Ovary (tissue), 9 donors: Measurements from ENCODE around the gene ADISSP. TPM values are rescaled to one million over a fixed set of nuclear protein-coding genes. Genes with fewer than 3 reads are reported as not detected.

Source experiments
- DNase-seq, 5 donors: peaks; one replicate each; pipeline ENCODE4 v3.0.0-alpha.2; 2019 to 2020
- H3K27ac ChIP-seq, 2 donors: fragments of 200-600 bp; one replicate each; pipeline versions ENCODE4 v1.5.1 to v1.8.0; 2019 to 2022
- H3K27me3 ChIP-seq: fragments of 200-600 bp; one replicate; pipeline ENCODE4 v1.8.0; 2022
- H3K36me3 ChIP-seq: fragments of 200-600 bp; sonication (generic); one replicate; pipeline ENCODE4 v1.5.1; 2019
- H3K4me1 ChIP-seq: one replicate; pipeline ENCODE4 v1.8.1; 2013; ENCODE audit warnings: mild to moderate bottlenecking, moderate library complexity; ENCODE audit not compliant: insufficient read depth
- H3K4me3 ChIP-seq: fragments of 200-600 bp; sonication (generic); one replicate; pipeline ENCODE4 v1.5.1; 2017
- H3K9me3 ChIP-seq, 2 donors: fragments of 200-600 bp in 1 of 2; sonication (generic) in 1 of 2; one replicate each; pipeline versions ENCODE4 v1.5.1 to v1.8.1; 2013 to 2019; ENCODE audit warnings: mild to moderate bottlenecking in 1 of 2, moderate library complexity in 1 of 2
- CTCF ChIP-seq, 3 donors: fragments of 450-650 bp in 2 of 3; fragments of 200-600 bp in 1 of 3; IDR thresholded peaks; one replicate each; pipeline versions ENCODE4 v1.5.1 to v1.8.0; 2016 to 2022; ENCODE audit warnings: antibody characterized with exemption in 3 of 3, mild to moderate bottlenecking in 1 of 3
- EP300 ChIP-seq: sonication (generic); formaldehyde crosslinking; IDR thresholded peaks from one replicate; pipeline ENCODE4 v1.6.1; 2017; ENCODE audit warnings: antibody characterized with exemption
- POLR2A ChIP-seq: fragments of 450-650 bp; IDR thresholded peaks from one replicate; pipeline ENCODE4 v1.6.1; 2017; ENCODE audit warnings: antibody characterized with exemption, mild to moderate bottlenecking, moderate library complexity
- whole genome bisulfite sequencing, 3 donors: extraction: QIAGEN DNeasy Blood & Tissue Kit in 1 of 3; methylation state at CpG; one replicate each; pipeline versions ENCODE4 v1.1.5 to v1.1.7; 2013 to 2017; 5-methylcytosine and 5-hydroxymethylcytosine counted together
- intact Hi-C, 4 donors: fragments of 100-400 bp; cut with DNase I; formaldehyde crosslinking; loops; one replicate each; pipeline versions ENCODE4 v1.11.0 to v1.15.1; 2022 to 2023
- polyA plus RNA-seq, 2 donors: library from polyadenylated mRNA; stranded (reverse); fragments of 200-250 nt in 1 of 2; fragments of 350-450 nt in 1 of 2; fragmentation: Illumina TruSeq in 1 of 2; extraction: RNeasy Lipid Tissue Mini Kit (QIAGEN cat#74804) in 1 of 2; gene quantifications; one replicate each; pipeline ENCODE4 v1.2.3, GENCODE V29; 2013 to 2014
- total RNA-seq, 7 donors: library from RNA; depleted of rRNA in 2 of 7; stranded (reverse); fragments of >200 nt in 2 of 7; fragmentation: NEBNext Ultra II Directional in 3 of 7; extraction: Animal tissue kit (Norgen Biotek cat#: 25700) in 3 of 7; gene quantifications; one replicate each; pipeline versions ENCODE4 v1.1.0 to v1.2.4, GENCODE V29; 2016 to 2023
- donor health status: DM: no; HTN: no; CAD: no; lungs with moderate emphysema.
- donor health status: DM: no; HTN: no; CAD: no.
- donor health status: Bipolar disorder and iron deficiency.
- donor health status: DM: yes; HTN: yes; CAD: no.
- donor health status: DM: no; HTN: no; CAD: no.
- donor health status: DM: yes; HTN: yes; CAD: no.

Gene ADISSP
- total and polyA plus RNA-seq, 9 donors, result 11.5 to 124 (median 69.1) TPM

- H3K36me3 ChIP-seq, result no peaks in the 10 kb centered on the region
- intact Hi-C loops, result no loop called here
- DNase-seq, result no peak
- peak overlapping the region in 1 of 2 donors; percentile 20 for H3K27ac ChIP-seq
- H3K27me3 ChIP-seq, result no peaks in the 10 kb centered on the region
- no peaks in the 10 kb centered on the region for H3K9me3 ChIP-seq
- H3K4me3 ChIP-seq, result no peak overlapping the region
- TF ChIP-seq CTCF (IDR thresholded peaks at IDR 0.05) (no peak), POLR2A (no peak), EP300 (no peak)
- H3K4me1 ChIP-seq, result peaks cover 4% of the 10 kb centered on the region
- WGBS, 3 donors, result 88 to 90% (median 89%) methylated on average over 8 of the region's 8 CpGs
Observed at GRCh38 chr20:3800878-3801260, 33.3 kb upstream of the ADISSP start.

- no peak overlapping the region for H3K27ac ChIP-seq
Observed at GRCh38 chr20:3800256-3800877, 32.8 kb upstream of the ADISSP start.

GRCh38 chr20:3798908-3799248 lies 31.3 kb upstream of the ADISSP start:
- H3K4me1 ChIP-seq, result peaks cover 2% of the 10 kb centered on the region
- no peak overlapping the region for H3K27ac ChIP-seq

More at GRCh38 chr20:3800256-3800877, 32.8 kb upstream of the ADISSP start:
- Histone ChIP-seq H3K4me3 (no peak overlapping the region), H3K4me1 (peaks cover 2% of the 10 kb centered on the region), H3K27me3 (no peaks in the 10 kb centered on the region), H3K36me3 (no peaks in the 10 kb centered on the region), H3K9me3 (no peaks in the 10 kb centered on the region)
- DNase-seq, result no peak
- WGBS, 3 donors, result 88 to 91% (median 91%) methylated on average over 18 of the region's 18 CpGs
- intact Hi-C loops, result no loop called here
- no peak for TF ChIP-seq POLR2A
- TF ChIP-seq CTCF (IDR thresholded peaks at IDR 0.05), result no peak
- no peak for TF ChIP-seq EP300

GRCh38 chr20:3798373-3798768 lies 30.8 kb upstream of the ADISSP start:
- Histone ChIP-seq H3K9me3 (no peaks in the 10 kb centered on the region), H3K4me3 (no peak overlapping the region), H3K27ac (no peak overlapping the region), H3K36me3 (no peaks in the 10 kb centered on the region), H3K4me1 (peaks cover 2% of the 10 kb centered on the region), H3K27me3 (no peaks in the 10 kb centered on the region)
- TF ChIP-seq POLR2A (no peak), EP300 (no peak), CTCF (IDR thresholded peaks at IDR 0.05) (no peak)
- intact Hi-C loops, result no loop called here
- 78 to 83% (median 79%) methylated on average over 5 of the region's 5 CpGs for WGBS, 3 donors
- peak in 1 of 5 donors; percentile 43 for DNase-seq

More at GRCh38 chr20:3798908-3799248, 31.3 kb upstream of the ADISSP start:
- 91 to 95% (median 94%) methylated on average over 3 of the region's 3 CpGs for WGBS, 3 donors
- TF ChIP-seq EP300 (no peak), CTCF (IDR thresholded peaks at IDR 0.05) (no peak), POLR2A (no peak)
- intact Hi-C loops, result no loop called here
- H3K4me3 ChIP-seq, result no peak overlapping the region
- no peaks in the 10 kb centered on the region for H3K36me3 ChIP-seq
- H3K9me3 ChIP-seq, result no peaks in the 10 kb centered on the region
- no peaks in the 10 kb centered on the region for H3K27me3 ChIP-seq
- no peak for DNase-seq
